Measurements from ENCODE around the gene SIL1. TPM values are rescaled to one million over a fixed set of nuclear protein-coding genes. Genes with fewer than 3 reads are reported as not detected.

Gene SIL1
- total RNA-seq, 1 experiment from 2014 or later: 46.5 TPM

- H3K36me3 ChIP-seq (ENCODE audit: low read depth): peaks cover 19% of the 10 kb centered on the region
- no peak overlapping the region for H2AFZ ChIP-seq
- TF ChIP-seq, protein P1, sequence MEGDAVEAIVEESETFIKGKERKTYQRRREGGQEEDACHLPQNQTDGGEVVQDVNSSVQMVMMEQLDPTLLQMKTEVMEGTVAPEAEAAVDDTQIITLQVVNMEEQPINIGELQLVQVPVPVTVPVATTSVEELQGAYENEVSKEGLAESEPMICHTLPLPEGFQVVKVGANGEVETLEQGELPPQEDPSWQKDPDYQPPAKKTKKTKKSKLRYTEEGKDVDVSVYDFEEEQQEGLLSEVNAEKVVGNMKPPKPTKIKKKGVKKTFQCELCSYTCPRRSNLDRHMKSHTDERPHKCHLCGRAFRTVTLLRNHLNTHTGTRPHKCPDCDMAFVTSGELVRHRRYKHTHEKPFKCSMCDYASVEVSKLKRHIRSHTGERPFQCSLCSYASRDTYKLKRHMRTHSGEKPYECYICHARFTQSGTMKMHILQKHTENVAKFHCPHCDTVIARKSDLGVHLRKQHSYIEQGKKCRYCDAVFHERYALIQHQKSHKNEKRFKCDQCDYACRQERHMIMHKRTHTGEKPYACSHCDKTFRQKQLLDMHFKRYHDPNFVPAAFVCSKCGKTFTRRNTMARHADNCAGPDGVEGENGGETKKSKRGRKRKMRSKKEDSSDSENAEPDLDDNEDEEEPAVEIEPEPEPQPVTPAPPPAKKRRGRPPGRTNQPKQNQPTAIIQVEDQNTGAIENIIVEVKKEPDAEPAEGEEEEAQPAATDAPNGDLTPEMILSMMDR (conservative IDR thresholded peaks at IDR 0.05): no peak
- no peak for TF ChIP-seq EZH2 (IDR thresholded peaks at IDR 0.05; ENCODE audit: low read depth)
- intact Hi-C loops (cut with micrococcal nuclease; ENCODE audit: unreplicated experiment): no loop called here
- no peaks in the 10 kb centered on the region for H3K9me3 ChIP-seq (ENCODE audit: insufficient read depth, low read depth)
- DNase-seq: no peak
- no peaks in the 10 kb centered on the region for H3K27me3 ChIP-seq (ENCODE audit: insufficient read depth, low read depth)
- CTCF ChIA-PET: no interaction called here
- peaks cover 33% of the 10 kb centered on the region for H3F3A ChIP-seq (ENCODE audit: insufficient read depth, low read depth)
- H3K79me2 ChIP-seq (ENCODE audit: low read depth): no peaks in the 10 kb centered on the region
- H3K27ac ChIP-seq: no peak overlapping the region
- no peaks in the 10 kb centered on the region; the same call in 1 of the 2 replicates for H4K20me1 ChIP-seq (ENCODE audit: insufficient read depth)
- no peak overlapping the region for H3K4me3 ChIP-seq
- POLR2A ChIA-PET (ENCODE audit: unreplicated experiment): interaction anchor here (0.5 kb wide), 1 partner anchor 263 kb away, joined by 3 read pairs; no protein-coding TSS in a partner anchor
- H3K4me1 ChIP-seq (replicated peaks; ENCODE audit: insufficient read depth): no peaks in the 10 kb centered on the region
- no peaks in the 10 kb centered on the region for H3K9me2 ChIP-seq (ENCODE audit: insufficient read depth)
- H3K4me2 ChIP-seq: no peak overlapping the region
- BruUV-seq (replicated peaks): no TSS peak
Observed at GRCh38 chr5:138912093-138912492, 286.1 kb downstream of the SIL1 start.

GRCh38 chr5:138911441-138911840 is 286.7 kb downstream of the SIL1 start:
- no TSS peak for BruUV-seq (replicated peaks)
- H3F3A ChIP-seq (ENCODE audit: insufficient read depth, low read depth): peaks cover 29% of the 10 kb centered on the region
- TF ChIP-seq, protein P1 (conservative IDR thresholded peaks at IDR 0.05): no peak
- TF ChIP-seq EZH2 (IDR thresholded peaks at IDR 0.05; ENCODE audit: low read depth): no peak

GRCh38 chr5:138910546-138911185 is 287.5 kb downstream of the SIL1 start:
- Histone ChIP-seq H3K4me3 (no peak overlapping the region), H3K79me2 (ENCODE audit: low read depth) (no peaks in the 10 kb centered on the region), H3K9me3 (ENCODE audit: insufficient read depth, low read depth) (no peaks in the 10 kb centered on the region), H3F3A (ENCODE audit: insufficient read depth, low read depth) (peaks cover 34% of the 10 kb centered on the region), H3K9me2 (ENCODE audit: insufficient read depth) (no peaks in the 10 kb centered on the region), H3K27ac (no peak overlapping the region), H3K4me1 (replicated peaks; ENCODE audit: insufficient read depth) (no peaks in the 10 kb centered on the region), H2AFZ (no peak overlapping the region), H4K20me1 (ENCODE audit: insufficient read depth) (no peaks in the 10 kb centered on the region; the same call in 1 of the 2 replicates), H3K27me3 (ENCODE audit: insufficient read depth, low read depth) (no peaks in the 10 kb centered on the region), H3K4me2 (no peak overlapping the region), H3K36me3 (ENCODE audit: low read depth) (peaks cover 30% of the 10 kb centered on the region)
- BruUV-seq (replicated peaks): no TSS peak
- DNase-seq: no peak
- TF ChIP-seq, protein P1 (conservative IDR thresholded peaks at IDR 0.05): no peak
- no peak for TF ChIP-seq EZH2 (IDR thresholded peaks at IDR 0.05; ENCODE audit: low read depth)
- intact Hi-C loops (cut with micrococcal nuclease; ENCODE audit: unreplicated experiment): no loop called here
- ChIA-PET POLR2A (ENCODE audit: unreplicated experiment) (no interaction called here), CTCF (interaction anchor here (0.6 kb wide), 1 partner anchor 364 kb away, joined by 3 read pairs; no protein-coding TSS in a partner anchor)

More at GRCh38 chr5:138911441-138911840, 286.7 kb downstream of the SIL1 start:
- Histone ChIP-seq H3K9me2 (ENCODE audit: insufficient read depth) (no peaks in the 10 kb centered on the region), H3K4me3 (no peak overlapping the region), H3K27ac (no peak overlapping the region), H3K4me2 (no peak overlapping the region), H3K36me3 (ENCODE audit: low read depth) (peaks cover 23% of the 10 kb centered on the region), H4K20me1 (ENCODE audit: insufficient read depth) (no peaks in the 10 kb centered on the region; the same call in 1 of the 2 replicates), H3K27me3 (ENCODE audit: insufficient read depth, low read depth) (no peaks in the 10 kb centered on the region), H3K79me2 (ENCODE audit: low read depth) (no peaks in the 10 kb centered on the region), H3K9me3 (ENCODE audit: insufficient read depth, low read depth) (no peaks in the 10 kb centered on the region), H2AFZ (no peak overlapping the region), H3K4me1 (replicated peaks; ENCODE audit: insufficient read depth) (no peaks in the 10 kb centered on the region)
- POLR2A ChIA-PET (ENCODE audit: unreplicated experiment): no interaction called here
- no peak for DNase-seq
- intact Hi-C loops (cut with micrococcal nuclease; ENCODE audit: unreplicated experiment): no loop called here
- CTCF ChIA-PET: no interaction called here
